Raji (cell line): ENCODE measurements around the gene DGKB.

Experiments used
- POLR2A ChIP-seq: IDR thresholded peaks from 2 replicates; pipeline ENCODE4 v1.6.1; 2011; ENCODE audit warnings: low read depth, low read length, control low read depth; ENCODE audit not compliant: insufficient read depth

Gene DGKB

GRCh38 chr7:14817829-14818614 is 84.5 kb downstream of the DGKB start:
- TF ChIP-seq POLR2A = no peak

GRCh38 chr7:14807507-14807906 is 95.0 kb downstream of the DGKB start:
- no peak for TF ChIP-seq POLR2A

- TF ChIP-seq POLR2A = no peak
These were observed 95.7 kb downstream of the DGKB start for GRCh38 chr7:14806891-14807290.

- TF ChIP-seq POLR2A = no peak
These were observed 97.3 kb downstream of the DGKB start for GRCh38 chr7:14805105-14805719.

GRCh38 chr7:14800664-14801063 is 101.9 kb downstream of the DGKB start:
- no peak for TF ChIP-seq POLR2A

GRCh38 chr7:14793151-14793550 is 109.4 kb downstream of the DGKB start:
- TF ChIP-seq POLR2A = no peak

- TF ChIP-seq POLR2A = no peak
These were observed 115.0 kb downstream of the DGKB start for GRCh38 chr7:14787551-14787950.

GRCh38 chr7:14786314-14786895 is 116.1 kb downstream of the DGKB start:
- no peak for TF ChIP-seq POLR2A

- no peak for TF ChIP-seq POLR2A
These were observed 124.7 kb downstream of the DGKB start for GRCh38 chr7:14777806-14778205.

- TF ChIP-seq POLR2A = no peak
These were observed 126.3 kb downstream of the DGKB start for GRCh38 chr7:14776266-14776665.

GRCh38 chr7:14773729-14774271 is 128.8 kb downstream of the DGKB start:
- no peak for TF ChIP-seq POLR2A

- TF ChIP-seq POLR2A = no peak
These were observed 131.9 kb downstream of the DGKB start for GRCh38 chr7:14770614-14771013.

GRCh38 chr7:14769261-14769660 is 133.3 kb downstream of the DGKB start:
- no peak for TF ChIP-seq POLR2A

- TF ChIP-seq POLR2A = no peak
These were observed 134.7 kb downstream of the DGKB start for GRCh38 chr7:14767716-14768425.

- no peak for TF ChIP-seq POLR2A
These were observed 135.8 kb downstream of the DGKB start for GRCh38 chr7:14766747-14767146.
